Type B pancreatic cell (in vitro differentiated cells): Measurements from ENCODE around the gene HHATL. TPM values are rescaled to one million over a fixed set of nuclear protein-coding genes. Genes with fewer than 3 reads are reported as not detected.

Experiments
- DNase-seq: peaks from one replicate; pipeline ENCODE4 v3.0.0; 2021; ENCODE audit warnings: mixed read lengths; ENCODE audit not compliant: unreplicated experiment; ENCODE audit errors: extremely low spot score
- H3K27ac Mint-ChIP-seq: 2 replicates; pipeline ENCODE4 v1.8.0; 2021; ENCODE audit warnings: mild to moderate bottlenecking, mixed read lengths
- H3K27me3 Mint-ChIP-seq: 2 replicates; pipeline ENCODE4 v1.8.0; 2021; ENCODE audit warnings: mixed read lengths
- H3K36me3 Mint-ChIP-seq: 2 replicates; pipeline ENCODE4 v1.8.0; 2021; ENCODE audit warnings: mixed read lengths
- H3K4me1 Mint-ChIP-seq: one replicate; pipeline ENCODE4 v1.8.0; 2021; ENCODE audit warnings: mixed read lengths; ENCODE audit not compliant: unreplicated experiment
- H3K4me3 Mint-ChIP-seq: 2 replicates; pipeline ENCODE4 v1.8.0; 2021; ENCODE audit warnings: mild to moderate bottlenecking, mixed read lengths
- H3K9me3 Mint-ChIP-seq: 2 replicates; pipeline ENCODE4 v1.8.0; 2021; ENCODE audit warnings: mixed read lengths
- total RNA-seq: library from RNA; stranded (reverse); gene quantifications from 2 replicates; pipeline ENCODE4 v1.2.1, GENCODE V29; 2021; ENCODE audit warnings: low replicate concordance
- TF ChIP-seq, protein P1 (sequence below): fragments of 200-600 bp; sonication (generic); conservative IDR thresholded peaks from 2 replicates; pipeline ENCODE4 v1.5.0; 2021; ENCODE audit warnings: antibody characterized with exemption, mild to moderate bottlenecking

Gene HHATL
- total RNA-seq, 1 donor from 2014 or later = not detected

- no peak overlapping the region for H3K27ac Mint-ChIP-seq
- H3K36me3 Mint-ChIP-seq = peaks cover 5% of the 10 kb centered on the region
- DNase-seq = no peak
- no peaks in the 10 kb centered on the region for H3K27me3 Mint-ChIP-seq
- TF ChIP-seq, protein P1, sequence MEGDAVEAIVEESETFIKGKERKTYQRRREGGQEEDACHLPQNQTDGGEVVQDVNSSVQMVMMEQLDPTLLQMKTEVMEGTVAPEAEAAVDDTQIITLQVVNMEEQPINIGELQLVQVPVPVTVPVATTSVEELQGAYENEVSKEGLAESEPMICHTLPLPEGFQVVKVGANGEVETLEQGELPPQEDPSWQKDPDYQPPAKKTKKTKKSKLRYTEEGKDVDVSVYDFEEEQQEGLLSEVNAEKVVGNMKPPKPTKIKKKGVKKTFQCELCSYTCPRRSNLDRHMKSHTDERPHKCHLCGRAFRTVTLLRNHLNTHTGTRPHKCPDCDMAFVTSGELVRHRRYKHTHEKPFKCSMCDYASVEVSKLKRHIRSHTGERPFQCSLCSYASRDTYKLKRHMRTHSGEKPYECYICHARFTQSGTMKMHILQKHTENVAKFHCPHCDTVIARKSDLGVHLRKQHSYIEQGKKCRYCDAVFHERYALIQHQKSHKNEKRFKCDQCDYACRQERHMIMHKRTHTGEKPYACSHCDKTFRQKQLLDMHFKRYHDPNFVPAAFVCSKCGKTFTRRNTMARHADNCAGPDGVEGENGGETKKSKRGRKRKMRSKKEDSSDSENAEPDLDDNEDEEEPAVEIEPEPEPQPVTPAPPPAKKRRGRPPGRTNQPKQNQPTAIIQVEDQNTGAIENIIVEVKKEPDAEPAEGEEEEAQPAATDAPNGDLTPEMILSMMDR = no peak
- H3K4me1 Mint-ChIP-seq = no peaks in the 10 kb centered on the region
- H3K4me3 Mint-ChIP-seq = no peak overlapping the region
- H3K9me3 Mint-ChIP-seq = no peaks in the 10 kb centered on the region
Observed at GRCh38 chr3:42663581-42664437, 38.8 kb downstream of the HHATL start.

- H3K9me3 Mint-ChIP-seq = no peaks in the 10 kb centered on the region
- TF ChIP-seq, protein P1 = no peak
Observed at GRCh38 chr3:42662813-42663535, 39.6 kb downstream of the HHATL start.

DNA sequence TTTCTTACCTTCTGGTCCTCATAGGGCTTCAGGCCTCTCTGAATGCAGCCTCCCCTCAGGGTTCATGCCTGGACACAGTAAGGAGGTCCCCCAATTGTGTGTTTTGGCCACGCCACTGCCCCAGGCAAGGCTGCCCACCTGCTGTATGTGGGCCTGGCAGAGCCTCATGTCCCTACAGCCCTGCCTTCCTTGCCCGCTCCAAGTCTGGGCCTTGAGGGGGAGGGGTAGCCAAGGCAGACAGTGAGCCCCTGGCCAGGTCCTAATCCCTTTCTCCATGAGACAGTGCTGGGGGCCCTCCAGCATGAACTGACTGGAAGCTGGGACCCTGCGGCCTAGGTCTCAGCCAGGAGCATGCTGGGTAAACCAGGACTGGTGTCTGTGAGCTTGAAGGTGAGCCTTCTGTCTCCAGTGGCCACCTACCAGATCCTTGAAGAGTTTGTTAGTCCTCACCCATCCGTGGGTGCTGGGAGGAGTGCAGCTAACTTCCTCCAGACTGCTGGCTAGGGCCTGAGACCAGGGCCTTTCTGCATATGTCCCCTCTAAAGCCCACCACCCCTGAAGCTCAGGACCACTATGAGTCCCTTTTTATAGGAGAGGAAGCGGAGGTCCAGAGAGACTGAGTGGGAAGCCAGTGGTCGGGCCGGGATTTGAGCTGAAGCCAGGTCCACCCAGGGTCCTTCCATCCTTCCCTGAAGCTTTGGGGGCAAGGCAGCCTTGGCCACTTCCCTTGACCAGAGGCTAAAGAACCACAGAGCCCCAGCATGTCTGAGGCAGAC, 40.4 kb downstream of the HHATL start:
- peaks cover 5% of the 10 kb centered on the region for H3K36me3 Mint-ChIP-seq
- H3K9me3 Mint-ChIP-seq = no peaks in the 10 kb centered on the region
- TF ChIP-seq, protein P1 = no peak
- DNase-seq = no peak
- no peak overlapping the region for H3K27ac Mint-ChIP-seq
- no peaks in the 10 kb centered on the region for H3K4me1 Mint-ChIP-seq
- H3K4me3 Mint-ChIP-seq = no peak overlapping the region
- H3K27me3 Mint-ChIP-seq = no peaks in the 10 kb centered on the region

More at GRCh38 chr3:42662813-42663535, 39.6 kb downstream of the HHATL start:
- no peak overlapping the region for H3K27ac Mint-ChIP-seq
- H3K27me3 Mint-ChIP-seq = no peaks in the 10 kb centered on the region
- H3K4me3 Mint-ChIP-seq = no peak overlapping the region
- H3K4me1 Mint-ChIP-seq = no peaks in the 10 kb centered on the region
- no peak for DNase-seq
- peaks cover 5% of the 10 kb centered on the region for H3K36me3 Mint-ChIP-seq

DNA sequence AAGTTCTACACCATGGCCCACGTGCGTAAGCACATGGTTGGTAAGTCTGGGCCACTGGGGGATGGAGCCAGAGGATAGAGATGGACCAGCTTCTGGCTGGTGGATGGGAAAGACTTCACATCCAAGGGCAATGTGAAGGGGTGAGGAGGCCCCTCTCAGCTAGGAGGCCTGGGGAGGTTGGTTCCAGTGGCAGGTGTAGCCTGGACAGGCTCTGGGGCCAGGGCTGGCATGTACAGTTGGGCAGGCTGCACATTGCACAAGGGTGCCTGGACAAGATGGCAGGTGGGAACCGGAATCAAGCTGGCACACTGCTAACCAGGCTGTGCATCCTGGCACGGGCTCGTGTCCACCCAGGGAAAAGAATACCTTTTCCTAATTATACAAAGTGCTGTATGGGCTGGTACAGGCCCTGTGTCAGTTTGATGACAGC, 41.0 kb downstream of the HHATL start:
- TF ChIP-seq, protein P1 = no peak
- Mint-ChIP-seq H3K27ac (no peak overlapping the region), H3K36me3 (peaks cover 5% of the 10 kb centered on the region), H3K9me3 (no peaks in the 10 kb centered on the region), H3K4me1 (no peaks in the 10 kb centered on the region), H3K27me3 (no peaks in the 10 kb centered on the region), H3K4me3 (no peak overlapping the region)
- DNase-seq = no peak

GRCh38 chr3:42660898-42661297, 41.7 kb downstream of the HHATL start:
- peaks cover 5% of the 10 kb centered on the region for H3K36me3 Mint-ChIP-seq
- H3K4me1 Mint-ChIP-seq = peaks cover 3% of the 10 kb centered on the region
- no peak overlapping the region for H3K27ac Mint-ChIP-seq
- H3K9me3 Mint-ChIP-seq = no peaks in the 10 kb centered on the region
- TF ChIP-seq, protein P1 = no peak
- no peak overlapping the region for H3K4me3 Mint-ChIP-seq
- no peaks in the 10 kb centered on the region for H3K27me3 Mint-ChIP-seq
- DNase-seq = no peak
